Measurements from ENCODE around the gene RRP8.

DNA sequence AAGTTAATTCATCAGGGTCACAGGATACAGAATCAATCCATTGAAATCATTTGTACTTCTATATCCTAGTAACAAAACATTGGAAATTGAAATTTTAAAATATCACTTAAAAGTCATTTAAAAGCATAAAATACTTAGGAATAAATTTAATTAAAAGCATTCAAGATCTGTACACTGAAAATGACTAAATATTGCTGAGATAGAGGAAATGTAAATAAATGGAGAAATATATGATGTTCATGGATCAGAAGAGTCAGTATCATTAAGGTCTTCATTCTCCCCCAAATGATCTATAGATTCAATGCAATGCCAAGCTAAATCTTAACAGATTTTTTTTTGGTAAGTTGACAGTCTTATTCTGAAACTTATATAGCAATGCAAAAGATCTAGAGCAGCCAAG lies 49.8 kb downstream of the RRP8 start:
- TF ChIP-seq, protein P1, sequence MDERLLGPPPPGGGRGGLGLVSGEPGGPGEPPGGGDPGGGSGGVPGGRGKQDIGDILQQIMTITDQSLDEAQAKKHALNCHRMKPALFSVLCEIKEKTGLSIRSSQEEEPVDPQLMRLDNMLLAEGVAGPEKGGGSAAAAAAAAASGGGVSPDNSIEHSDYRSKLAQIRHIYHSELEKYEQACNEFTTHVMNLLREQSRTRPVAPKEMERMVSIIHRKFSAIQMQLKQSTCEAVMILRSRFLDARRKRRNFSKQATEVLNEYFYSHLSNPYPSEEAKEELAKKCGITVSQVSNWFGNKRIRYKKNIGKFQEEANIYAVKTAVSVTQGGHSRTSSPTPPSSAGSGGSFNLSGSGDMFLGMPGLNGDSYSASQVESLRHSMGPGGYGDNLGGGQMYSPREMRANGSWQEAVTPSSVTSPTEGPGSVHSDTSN (CRISPR knock-in tag; IDR thresholded peaks at IDR 0.05; ENCODE audit: low read depth): no peak
- TF ChIP-seq, protein P1 (tag; conservative IDR thresholded peaks at IDR 0.05; ENCODE audit: low read depth): no peak
- TF ChIP-seq, protein P2, sequence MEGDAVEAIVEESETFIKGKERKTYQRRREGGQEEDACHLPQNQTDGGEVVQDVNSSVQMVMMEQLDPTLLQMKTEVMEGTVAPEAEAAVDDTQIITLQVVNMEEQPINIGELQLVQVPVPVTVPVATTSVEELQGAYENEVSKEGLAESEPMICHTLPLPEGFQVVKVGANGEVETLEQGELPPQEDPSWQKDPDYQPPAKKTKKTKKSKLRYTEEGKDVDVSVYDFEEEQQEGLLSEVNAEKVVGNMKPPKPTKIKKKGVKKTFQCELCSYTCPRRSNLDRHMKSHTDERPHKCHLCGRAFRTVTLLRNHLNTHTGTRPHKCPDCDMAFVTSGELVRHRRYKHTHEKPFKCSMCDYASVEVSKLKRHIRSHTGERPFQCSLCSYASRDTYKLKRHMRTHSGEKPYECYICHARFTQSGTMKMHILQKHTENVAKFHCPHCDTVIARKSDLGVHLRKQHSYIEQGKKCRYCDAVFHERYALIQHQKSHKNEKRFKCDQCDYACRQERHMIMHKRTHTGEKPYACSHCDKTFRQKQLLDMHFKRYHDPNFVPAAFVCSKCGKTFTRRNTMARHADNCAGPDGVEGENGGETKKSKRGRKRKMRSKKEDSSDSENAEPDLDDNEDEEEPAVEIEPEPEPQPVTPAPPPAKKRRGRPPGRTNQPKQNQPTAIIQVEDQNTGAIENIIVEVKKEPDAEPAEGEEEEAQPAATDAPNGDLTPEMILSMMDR (IDR thresholded peaks at IDR 0.05 in 2 of 3, conservative IDR thresholded peaks at IDR 0.05 in 1 of 3; ENCODE audit: insufficient read depth in 2 of 3, low read depth in 1 of 3, low read length in 3 of 3): no peak
- no peak for TF ChIP-seq BRCA1 (IDR thresholded peaks at IDR 0.05)
- no peak for TF ChIP-seq BRCA1 (CRISPR knock-in tag; IDR thresholded peaks at IDR 0.05)
- no peak for TF ChIP-seq ZNF143 (CRISPR knock-in tag; IDR thresholded peaks at IDR 0.05)
- TF ChIP-seq, protein P3, sequence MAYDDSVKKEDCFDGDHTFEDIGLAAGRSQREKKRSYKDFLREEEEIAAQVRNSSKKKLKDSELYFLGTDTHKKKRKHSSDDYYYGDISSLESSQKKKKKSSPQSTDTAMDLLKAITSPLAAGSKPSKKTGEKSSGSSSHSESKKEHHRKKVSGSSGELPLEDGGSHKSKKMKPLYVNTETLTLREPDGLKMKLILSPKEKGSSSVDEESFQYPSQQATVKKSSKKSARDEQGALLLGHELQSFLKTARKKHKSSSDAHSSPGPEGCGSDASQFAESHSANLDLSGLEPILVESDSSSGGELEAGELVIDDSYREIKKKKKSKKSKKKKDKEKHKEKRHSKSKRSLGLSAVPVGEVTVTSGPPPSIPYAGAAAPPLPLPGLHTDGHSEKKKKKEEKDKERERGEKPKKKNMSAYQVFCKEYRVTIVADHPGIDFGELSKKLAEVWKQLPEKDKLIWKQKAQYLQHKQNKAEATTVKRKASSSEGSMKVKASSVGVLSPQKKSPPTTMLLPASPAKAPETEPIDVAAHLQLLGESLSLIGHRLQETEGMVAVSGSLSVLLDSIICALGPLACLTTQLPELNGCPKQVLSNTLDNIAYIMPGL (CRISPR knock-in tag; IDR thresholded peaks at IDR 0.05): no peak
- TF ChIP-seq KAT2B (IDR thresholded peaks at IDR 0.05; ENCODE audit: low read depth, low read length): no peak
- TF ChIP-seq ATF7 (IDR thresholded peaks at IDR 0.05): no peak
- no peak for TF ChIP-seq HNRNPK (IDR thresholded peaks at IDR 0.05; ENCODE audit: low read depth, low read length, poor library complexity, severe bottlenecking)
- TF ChIP-seq EZH2 (IDR thresholded peaks at IDR 0.05; ENCODE audit: borderline replicate concordance, low read depth, low read length): no peak
- no peak for TF ChIP-seq POLR2AphosphoS5 (IDR thresholded peaks at IDR 0.05; ENCODE audit: control insufficient read depth, insufficient read depth, low read depth, low read length)
- TF ChIP-seq RFX5 (IDR thresholded peaks at IDR 0.05; ENCODE audit: low read depth, low read length): no peak

All from K562 (cell line).